RWPE2 (cell line): ENCODE measurements around the gene VPS54.
A peak's percentile ranks its signal among the peaks of the same experiment; 100 is the strongest.
"Not testable (repeated sequence)": the region's sequence is repeated elsewhere in the genome, so short reads cannot be mapped to it uniquely, and the experiment has no call there.

Experiments used
- ATAC-seq: fragments of 200-7000 bp; cut with Tn5 transposase; 3 replicates; pipeline ENCODE4 v1.9.1; 2021; ENCODE audit warnings: low read depth
- DNase-seq: peaks from one replicate; pipeline ENCODE4 v3.0.0-alpha.2; 2020; ENCODE audit warnings: low spot score
- H3K27ac ChIP-seq: fragments of 450-650 bp; 2 replicates; pipeline ENCODE4 v1.5.1; 2017; ENCODE audit warnings: mild to moderate bottlenecking; ENCODE audit not compliant: poor library complexity, severe bottlenecking
- H3K27me3 ChIP-seq: fragments of 250-450 bp; sonication (Bioruptor Pico); 2 replicates; pipeline ENCODE4 v1.5.1; 2021; ENCODE audit warnings: mild to moderate bottlenecking, moderate library complexity; ENCODE audit not compliant: insufficient read depth, poor library complexity, severe bottlenecking
- H3K36me3 ChIP-seq: fragments of 250-450 bp; sonication (Bioruptor Pico); 2 replicates; pipeline ENCODE4 v1.5.1; 2020; ENCODE audit warnings: low read depth, mild to moderate bottlenecking, moderate library complexity
- H3K4me1 ChIP-seq: fragments of 250-450 bp; sonication (Bioruptor Pico); 2 replicates; pipeline ENCODE4 v1.5.1; 2021; ENCODE audit warnings: mild to moderate bottlenecking, moderate library complexity; ENCODE audit not compliant: insufficient read depth, poor library complexity, severe bottlenecking
- H3K4me3 ChIP-seq: fragments of 250-450 bp; sonication (Bioruptor Pico); 2 replicates; pipeline ENCODE4 v1.5.1; 2021; ENCODE audit warnings: mild to moderate bottlenecking, moderate library complexity; ENCODE audit not compliant: severe bottlenecking
- H3K9me3 ChIP-seq: fragments of 250-450 bp; sonication (Bioruptor Pico); 2 replicates; pipeline ENCODE4 v1.5.1; 2021; ENCODE audit warnings: mild to moderate bottlenecking, moderate library complexity; ENCODE audit not compliant: severe bottlenecking
- TF ChIP-seq, protein P1 (sequence below): fragments of 450-650 bp; IDR thresholded peaks from one replicate; pipeline ENCODE4 v1.5.1; 2017; ENCODE audit warnings: mild to moderate bottlenecking, moderate library complexity; ENCODE audit not compliant: poor library complexity, severe bottlenecking

The VPS54 gene

DNA sequence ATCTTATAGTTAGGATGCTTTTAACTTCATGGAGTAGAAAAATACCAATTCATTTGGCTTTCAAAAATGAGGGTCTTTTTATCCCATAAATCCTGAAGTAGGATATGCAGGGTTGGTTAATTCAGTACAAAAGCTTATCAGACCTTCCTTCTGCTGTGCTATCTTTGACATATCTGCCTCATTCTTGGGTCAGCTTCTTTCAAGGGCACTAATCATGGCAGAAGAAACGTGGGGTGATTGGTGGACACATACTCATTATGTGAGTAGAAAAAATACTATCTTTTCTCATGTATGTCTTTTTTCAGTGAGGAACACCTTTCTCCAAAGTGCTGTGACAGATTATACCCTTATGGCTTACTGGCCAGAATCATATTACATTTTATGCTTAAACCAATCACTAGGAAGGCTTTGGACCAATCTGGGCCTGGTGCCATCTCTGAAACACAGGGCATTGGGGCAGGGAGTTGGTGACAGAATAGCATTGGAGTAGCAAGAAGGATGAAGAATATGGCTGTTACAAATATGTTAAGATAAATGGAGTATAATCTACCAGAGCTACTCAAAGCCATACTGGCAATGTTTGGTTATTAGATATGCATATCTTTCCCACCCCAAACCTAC is 167.4 kb downstream of the VPS54 start:
- H3K4me3 ChIP-seq, result no peak overlapping the region
- no peak for DNase-seq
- H3K36me3 ChIP-seq, result peaks cover 16% of the 10 kb centered on the region
- no peak for ATAC-seq
- H3K9me3 ChIP-seq, result no peaks in the 10 kb centered on the region
- no peak overlapping the region for H3K27ac ChIP-seq
- peaks cover 18% of the 10 kb centered on the region for H3K4me1 ChIP-seq
- H3K27me3 ChIP-seq, result no peaks in the 10 kb centered on the region
- TF ChIP-seq, protein P1, sequence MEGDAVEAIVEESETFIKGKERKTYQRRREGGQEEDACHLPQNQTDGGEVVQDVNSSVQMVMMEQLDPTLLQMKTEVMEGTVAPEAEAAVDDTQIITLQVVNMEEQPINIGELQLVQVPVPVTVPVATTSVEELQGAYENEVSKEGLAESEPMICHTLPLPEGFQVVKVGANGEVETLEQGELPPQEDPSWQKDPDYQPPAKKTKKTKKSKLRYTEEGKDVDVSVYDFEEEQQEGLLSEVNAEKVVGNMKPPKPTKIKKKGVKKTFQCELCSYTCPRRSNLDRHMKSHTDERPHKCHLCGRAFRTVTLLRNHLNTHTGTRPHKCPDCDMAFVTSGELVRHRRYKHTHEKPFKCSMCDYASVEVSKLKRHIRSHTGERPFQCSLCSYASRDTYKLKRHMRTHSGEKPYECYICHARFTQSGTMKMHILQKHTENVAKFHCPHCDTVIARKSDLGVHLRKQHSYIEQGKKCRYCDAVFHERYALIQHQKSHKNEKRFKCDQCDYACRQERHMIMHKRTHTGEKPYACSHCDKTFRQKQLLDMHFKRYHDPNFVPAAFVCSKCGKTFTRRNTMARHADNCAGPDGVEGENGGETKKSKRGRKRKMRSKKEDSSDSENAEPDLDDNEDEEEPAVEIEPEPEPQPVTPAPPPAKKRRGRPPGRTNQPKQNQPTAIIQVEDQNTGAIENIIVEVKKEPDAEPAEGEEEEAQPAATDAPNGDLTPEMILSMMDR, result no peak

DNA sequence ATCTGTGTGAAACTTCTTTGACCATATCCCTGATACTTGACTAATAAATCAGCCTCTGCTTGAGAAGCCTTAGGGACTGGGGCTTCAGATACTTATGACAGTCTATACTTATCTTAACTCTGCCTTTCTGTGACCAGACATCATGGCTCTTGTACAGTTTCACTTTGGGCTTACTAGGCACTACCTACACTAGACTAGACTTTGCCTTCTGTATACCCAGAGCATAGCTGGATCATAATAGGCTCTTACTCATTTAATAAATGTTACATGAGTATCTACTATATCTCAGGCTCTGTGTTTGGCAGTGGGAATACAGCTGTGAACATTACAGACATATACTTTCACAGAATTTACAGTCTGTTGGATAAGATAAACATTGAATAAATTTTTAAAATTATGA is 168.6 kb downstream of the VPS54 start:
- ATAC-seq (no peak), DNase-seq (no peak)
- Histone ChIP-seq H3K9me3 (no peaks in the 10 kb centered on the region), H3K36me3 (peaks cover 5% of the 10 kb centered on the region; the same call in 1 of the 2 replicates), H3K27me3 (no peaks in the 10 kb centered on the region), H3K4me3 (no peak overlapping the region), H3K4me1 (peaks cover 18% of the 10 kb centered on the region), H3K27ac (no peak overlapping the region)
- TF ChIP-seq, protein P1, result no peak

DNA sequence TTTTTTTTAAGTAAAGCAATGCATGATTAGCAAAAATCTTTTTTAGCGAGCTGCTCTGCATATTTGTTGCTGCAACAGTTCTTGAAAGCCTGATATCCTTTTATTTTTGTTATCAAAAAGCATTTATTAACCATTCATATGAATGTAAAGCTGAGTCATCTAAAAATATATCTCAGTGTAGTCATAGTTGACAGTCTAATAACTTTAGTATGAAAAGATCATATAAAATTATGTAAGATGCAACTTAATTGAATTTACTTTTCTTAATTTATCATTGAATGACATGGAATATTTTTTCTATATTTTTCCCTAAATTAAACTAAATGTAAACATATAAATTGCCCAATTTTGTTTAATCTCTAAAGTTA is 169.0 kb downstream of the VPS54 start:
- peaks cover 18% of the 10 kb centered on the region for H3K4me1 ChIP-seq
- TF ChIP-seq, protein P1, result no peak
- no peaks in the 10 kb centered on the region for H3K27me3 ChIP-seq
- H3K9me3 ChIP-seq, result no peaks in the 10 kb centered on the region
- H3K27ac ChIP-seq, result no peak overlapping the region
- no peak overlapping the region for H3K4me3 ChIP-seq
- ATAC-seq (no peak), DNase-seq (no peak)
- H3K36me3 ChIP-seq, result peaks cover 6% of the 10 kb centered on the region

DNA sequence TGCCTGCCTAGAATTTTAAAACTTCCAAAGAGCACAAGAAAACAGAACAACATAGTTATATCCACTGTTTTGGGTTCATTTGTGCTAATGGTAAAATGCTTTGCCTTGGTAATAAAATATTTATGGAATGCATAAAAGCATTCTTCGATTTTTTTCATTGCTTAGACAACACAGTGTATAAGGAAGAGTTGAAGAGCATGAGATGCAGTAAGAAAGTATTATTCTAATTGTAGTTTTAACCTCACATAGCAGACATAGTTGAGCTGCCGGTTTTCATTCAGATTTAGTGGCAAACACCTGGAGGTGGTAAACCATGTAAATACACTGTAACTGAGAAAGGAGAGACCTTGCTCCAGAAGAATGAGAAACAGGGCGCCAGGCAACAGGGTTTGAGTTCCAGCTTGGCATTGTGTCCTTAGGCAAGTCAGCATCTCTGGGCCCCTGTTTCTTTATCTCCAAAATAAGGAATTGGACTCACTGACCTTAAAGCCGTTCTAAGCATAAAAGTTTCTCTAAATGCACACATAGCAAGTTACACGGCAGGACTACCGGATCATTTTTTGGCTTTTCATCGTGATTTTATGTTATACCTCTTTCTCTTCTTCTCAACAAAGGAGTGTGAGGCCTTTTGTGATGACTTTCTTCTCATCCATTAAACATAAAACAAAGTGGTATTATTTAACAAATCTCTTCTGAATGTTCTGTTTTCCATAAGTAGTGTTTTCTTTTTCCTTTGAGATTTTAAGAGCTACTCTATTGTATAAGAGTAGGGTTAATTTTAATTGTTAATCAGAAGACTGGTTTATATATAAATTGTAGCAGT is 169.6 kb downstream of the VPS54 start:
- H3K36me3 ChIP-seq, result peaks cover 11% of the 10 kb centered on the region
- H3K27ac ChIP-seq, result no peak overlapping the region
- no peak overlapping the region for H3K4me3 ChIP-seq
- no peaks in the 10 kb centered on the region for H3K27me3 ChIP-seq
- H3K4me1 ChIP-seq, result peaks cover 18% of the 10 kb centered on the region
- TF ChIP-seq, protein P1, result no peak
- no peak for DNase-seq
- peak; percentile 21; the same call in 1 of the 3 replicates for ATAC-seq
- no peaks in the 10 kb centered on the region for H3K9me3 ChIP-seq

DNA sequence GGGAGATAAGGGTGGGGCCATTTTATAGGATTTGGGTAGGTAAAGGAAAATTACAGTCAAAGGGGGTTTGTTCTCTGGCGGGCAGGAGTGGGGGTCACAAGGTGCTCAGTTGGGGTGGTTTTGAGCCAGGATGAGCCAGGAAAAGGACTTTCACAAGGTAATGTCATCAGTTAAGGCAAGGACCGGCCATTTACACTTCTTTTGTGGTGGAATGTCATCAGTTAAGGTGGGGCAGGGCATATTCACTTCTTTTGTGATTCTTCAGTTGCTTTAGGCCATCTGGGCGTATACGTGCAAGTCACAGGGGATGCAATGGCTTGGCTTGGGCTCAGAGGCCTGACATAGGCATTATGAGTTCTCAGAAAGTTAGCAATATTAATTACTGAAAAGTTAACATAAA is 171.7 kb downstream of the VPS54 start:
- not testable (repeated sequence) for ATAC-seq, H3K4me3 ChIP-seq, H3K27me3 ChIP-seq, H3K9me3 ChIP-seq, H3K27ac ChIP-seq, DNase-seq
- Histone ChIP-seq H3K36me3 (peaks cover 11% of the 10 kb centered on the region), H3K4me1 (peaks cover 16% of the 10 kb centered on the region)
